ENCODE measurements around the gene CYP4F3.
"Not testable (repeated sequence)": the region's sequence is repeated elsewhere in the genome, so short reads cannot be mapped to it uniquely, and the experiment has no call there.

The CYP4F3 gene

DNA sequence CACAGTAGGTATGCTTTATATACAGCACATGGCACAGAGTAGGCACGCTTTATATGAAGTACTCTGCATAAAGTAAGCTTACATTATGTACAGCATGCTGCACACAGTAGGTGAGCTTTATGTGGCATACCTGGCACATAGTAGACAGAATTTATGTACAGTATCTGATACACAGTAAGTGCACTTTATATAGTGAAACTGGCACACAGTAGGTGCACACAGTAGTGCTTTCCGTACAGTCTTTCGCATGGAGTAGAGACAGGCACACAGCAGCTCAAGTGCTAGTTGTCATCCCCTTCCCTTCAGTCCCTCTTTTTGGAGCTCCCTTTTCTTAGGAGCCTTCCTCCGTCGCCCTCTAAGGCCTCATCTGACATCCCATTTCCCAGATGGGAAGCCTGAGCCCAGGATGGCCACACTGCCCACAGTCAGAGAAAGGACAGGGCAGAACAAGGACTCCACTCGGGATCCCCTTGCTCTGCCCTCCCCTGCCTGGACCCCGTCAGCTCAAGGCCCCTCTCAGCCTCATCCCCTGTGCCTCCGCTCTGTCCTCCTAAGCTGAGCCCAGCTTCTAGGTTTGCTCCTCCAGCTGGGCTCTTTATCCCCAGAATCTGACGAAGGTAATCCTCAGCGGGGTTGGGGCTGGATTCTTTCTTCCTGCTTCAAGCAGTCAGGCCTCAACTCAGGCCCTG is 31.3 kb downstream of the CYP4F3 start:
- DNase-seq: no peak

DNA sequence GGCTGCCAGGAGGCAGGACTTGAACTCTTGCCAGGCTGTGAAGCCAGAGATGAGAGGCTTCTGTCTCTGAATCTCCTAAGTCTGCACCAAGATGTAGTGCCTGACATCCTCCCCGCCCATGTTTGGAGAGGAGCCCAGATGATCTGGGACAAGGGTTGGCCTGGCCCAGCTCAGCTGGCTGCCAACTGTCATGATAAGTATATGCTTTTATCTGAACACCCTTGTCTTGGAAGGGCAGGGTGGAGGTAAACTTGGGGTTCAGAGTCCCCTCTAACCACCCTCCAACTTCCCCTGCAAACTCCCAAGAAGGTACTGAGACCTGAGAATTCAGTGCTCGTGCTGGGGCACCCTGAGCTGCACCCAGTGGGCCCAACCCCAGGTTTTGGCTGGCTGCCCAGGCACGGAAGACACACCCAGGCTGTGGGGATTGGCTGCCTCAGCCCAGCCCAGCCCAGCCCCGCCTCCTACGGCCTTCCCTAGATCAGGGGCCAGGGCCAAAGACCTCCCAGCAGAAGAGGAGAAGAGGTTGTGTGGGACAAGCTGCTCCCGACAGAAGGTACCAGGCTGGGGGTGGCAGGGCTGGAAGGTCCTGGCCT is 32.0 kb downstream of the CYP4F3 start, which contains the start of gene CYP4F12:
Gene CYP4F12, plus strand, starts transcription at position 508 of the 596 bp plus-strand sequence. CDS start 443 bp downstream, outside the sequence.
- peak; percentile 6 to 35 for DNase-seq

GRCh38 chr19:15673176-15673654 is 32.5 kb downstream of the CYP4F3 start:
- no peak for DNase-seq

- DNase-seq: no peak
These were observed 34.9 kb downstream of the CYP4F3 start for GRCh38 chr19:15675560-15675959.

DNA sequence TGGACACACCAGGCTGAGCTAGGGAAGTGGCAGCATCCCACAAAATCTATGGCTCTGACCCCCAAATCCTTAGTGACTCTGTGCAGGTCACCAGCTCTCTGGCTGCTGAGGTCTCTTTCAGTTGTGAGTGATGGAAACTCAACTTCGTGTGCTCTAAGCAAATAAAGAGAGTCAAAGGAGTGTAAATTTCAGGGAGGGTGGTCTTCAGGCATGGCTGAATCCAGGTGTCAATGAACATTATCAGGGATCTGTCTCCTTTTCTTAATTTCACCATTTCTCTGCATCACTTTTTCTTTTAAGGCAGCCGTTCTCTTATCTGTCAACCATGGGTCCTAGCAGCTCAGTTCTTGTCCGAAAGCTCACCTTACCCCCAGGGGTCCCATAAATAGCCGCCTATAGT is 38.4 kb downstream of the CYP4F3 start:
- DNase-seq: no peak

GRCh38 chr19:15679865-15680264 is 39.2 kb downstream of the CYP4F3 start:
- DNase-seq: not testable (repeated sequence)

DNA sequence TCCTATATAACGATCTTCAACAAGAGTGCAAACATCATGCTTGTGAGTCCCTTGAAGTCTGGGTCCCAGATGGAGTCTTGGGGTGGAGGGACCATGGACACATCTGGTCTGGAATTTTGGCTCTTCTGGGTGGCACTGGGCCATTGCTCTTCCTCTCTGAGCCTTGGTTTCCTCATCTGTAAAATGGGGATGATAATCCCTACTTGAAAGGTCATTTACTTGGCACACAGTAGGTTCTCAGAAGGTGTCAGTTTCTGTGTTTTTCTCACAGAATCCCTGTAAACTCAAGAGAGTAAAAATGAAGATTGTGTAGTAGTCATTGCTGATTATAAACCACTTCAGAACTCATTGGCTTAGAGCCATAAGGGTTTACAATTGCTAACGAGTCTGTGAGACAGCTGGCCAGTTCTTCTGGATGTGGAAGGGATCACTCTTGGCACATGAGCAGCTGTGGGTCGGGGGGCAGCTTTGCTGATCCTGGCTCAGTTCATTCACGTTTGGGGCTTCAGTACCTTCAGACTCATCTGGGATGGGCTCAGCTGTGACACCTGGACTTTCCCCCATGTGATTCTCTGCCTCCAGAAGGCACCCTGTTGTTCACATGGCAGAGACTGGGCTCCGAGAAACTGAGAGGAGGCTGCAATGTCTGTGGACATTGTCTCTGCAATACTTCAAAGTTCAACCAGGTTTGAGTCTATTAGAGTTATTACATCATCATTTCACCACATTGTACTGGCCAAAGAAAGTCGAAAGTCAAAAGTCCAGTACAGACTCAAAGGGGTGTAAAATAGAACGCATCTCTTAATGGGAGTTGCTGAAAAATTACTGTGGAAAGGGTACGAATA is 40.0 kb downstream of the CYP4F3 start:
- no peak for DNase-seq

GRCh38 chr19:15683411-15683810 is 42.7 kb downstream of the CYP4F3 start:
- no peak for DNase-seq

DNA sequence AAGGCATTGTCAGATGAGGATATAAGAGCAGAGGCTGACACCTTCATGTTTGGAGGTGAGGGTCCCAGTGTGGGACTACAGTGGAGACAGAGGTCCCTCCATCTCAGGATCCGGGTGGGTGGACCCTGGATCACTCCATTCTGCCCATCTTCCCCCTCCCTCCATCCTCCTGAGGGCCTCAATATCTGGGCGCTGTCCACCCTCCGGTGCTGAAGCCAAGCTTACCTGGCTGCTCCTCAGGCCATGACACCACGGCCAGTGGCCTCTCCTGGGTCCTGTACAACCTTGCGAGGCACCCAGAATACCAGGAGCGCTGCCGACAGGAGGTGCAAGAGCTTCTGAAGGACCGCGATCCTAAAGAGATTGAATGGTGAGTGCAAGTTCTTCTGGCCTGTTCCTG is 44.1 kb downstream of the CYP4F3 start:
- DNase-seq: no peak

DNA sequence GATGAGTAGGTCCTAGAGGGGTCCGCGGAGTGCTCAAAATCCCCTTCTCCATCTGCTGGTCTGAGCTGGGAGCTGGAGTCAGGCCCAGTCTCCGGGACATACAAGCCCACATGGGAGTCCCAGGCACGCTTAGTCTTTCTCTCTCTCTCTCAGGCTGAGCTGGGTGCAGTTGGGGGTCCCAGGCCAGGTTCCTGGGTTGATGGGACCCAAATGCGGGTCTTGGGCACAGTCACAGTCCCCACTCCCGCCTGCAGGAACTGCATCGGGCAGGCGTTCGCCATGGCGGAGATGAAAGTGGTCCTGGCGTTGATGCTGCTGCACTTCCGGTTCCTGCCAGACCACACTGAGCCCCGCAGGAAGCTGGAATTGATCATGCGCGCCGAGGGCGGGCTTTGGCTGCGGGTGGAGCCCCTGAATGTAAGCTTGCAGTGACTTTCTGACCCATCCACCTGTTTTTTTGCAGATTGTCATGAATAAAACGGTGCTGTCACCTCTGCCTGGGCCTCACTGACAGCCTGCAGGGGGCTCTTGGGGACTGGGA is 56.0 kb downstream of the CYP4F3 start:
- no peak for DNase-seq

GRCh38 chr19:15701757-15702533 is 61.2 kb downstream of the CYP4F3 start:
- DNase-seq: no peak

DNA sequence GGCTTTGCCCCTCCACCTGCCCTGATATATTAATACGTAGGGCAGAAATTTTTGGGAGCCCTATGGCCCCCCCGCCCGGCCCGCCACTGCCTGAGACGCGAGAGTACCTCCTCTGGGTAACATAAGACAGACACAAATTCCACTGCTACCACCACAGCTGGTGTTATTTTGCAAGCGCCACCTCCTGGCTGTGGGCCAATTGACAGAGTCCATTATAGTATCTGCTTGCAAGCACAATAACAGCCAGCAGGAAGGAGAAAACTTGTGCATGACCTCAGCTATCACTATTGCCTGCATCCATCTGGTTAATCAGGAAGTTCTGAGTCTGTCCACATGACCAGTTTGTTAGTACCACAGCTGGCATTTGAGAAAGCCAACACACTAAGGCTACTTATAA is 61.8 kb downstream of the CYP4F3 start:
- peak; percentile 13 to 36 for DNase-seq
